ENCODE measurements around the gene NBPF4.
"Not testable (repeated sequence)": the region's sequence is repeated elsewhere in the genome, so short reads cannot be mapped to it uniquely, and the experiment has no call there.

The NBPF4 gene, protein sequence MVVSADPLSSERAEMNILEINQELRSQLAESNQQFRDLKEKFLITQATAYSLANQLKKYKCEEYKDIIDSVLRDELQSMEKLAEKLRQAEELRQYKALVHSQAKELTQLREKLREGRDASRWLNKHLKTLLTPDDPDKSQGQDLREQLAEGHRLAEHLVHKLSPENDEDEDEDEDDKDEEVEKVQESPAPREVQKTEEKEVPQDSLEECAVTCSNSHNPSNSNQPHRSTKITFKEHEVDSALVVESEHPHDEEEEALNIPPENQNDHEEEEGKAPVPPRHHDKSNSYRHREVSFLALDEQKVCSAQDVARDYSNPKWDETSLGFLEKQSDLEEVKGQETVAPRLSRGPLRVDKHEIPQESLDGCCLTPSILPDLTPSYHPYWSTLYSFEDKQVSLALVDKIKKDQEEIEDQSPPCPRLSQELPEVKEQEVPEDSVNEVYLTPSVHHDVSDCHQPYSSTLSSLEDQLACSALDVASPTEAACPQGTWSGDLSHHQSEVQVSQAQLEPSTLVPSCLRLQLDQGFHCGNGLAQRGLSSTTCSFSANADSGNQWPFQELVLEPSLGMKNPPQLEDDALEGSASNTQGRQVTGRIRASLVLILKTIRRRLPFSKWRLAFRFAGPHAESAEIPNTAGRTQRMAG

DNA sequence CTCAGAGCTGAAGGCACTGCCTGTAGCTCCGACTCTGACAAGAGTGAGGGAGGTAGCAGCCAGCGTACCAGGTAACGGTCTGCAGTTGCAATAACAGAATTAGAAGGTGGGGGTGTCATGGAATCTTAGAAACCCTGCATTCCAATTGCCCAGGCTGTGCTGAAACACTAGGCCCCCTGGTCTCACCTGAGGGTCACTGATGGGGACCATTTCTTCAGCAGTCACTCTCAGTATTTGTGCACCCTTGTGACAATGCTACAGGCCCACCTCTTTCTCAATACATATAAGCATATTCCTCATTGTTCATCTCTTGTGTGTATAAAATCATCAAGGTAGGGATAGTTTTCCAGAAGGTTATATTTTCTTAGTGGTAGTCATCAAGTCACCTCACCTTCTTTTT lies at the start of gene NBPF4:
NBPF4 (minus strand) TSS at position 101 of the 400 bp plus-strand sequence. CDS start 315 bp downstream, outside the sequence.
- not testable (repeated sequence) for DNase-seq

DNA sequence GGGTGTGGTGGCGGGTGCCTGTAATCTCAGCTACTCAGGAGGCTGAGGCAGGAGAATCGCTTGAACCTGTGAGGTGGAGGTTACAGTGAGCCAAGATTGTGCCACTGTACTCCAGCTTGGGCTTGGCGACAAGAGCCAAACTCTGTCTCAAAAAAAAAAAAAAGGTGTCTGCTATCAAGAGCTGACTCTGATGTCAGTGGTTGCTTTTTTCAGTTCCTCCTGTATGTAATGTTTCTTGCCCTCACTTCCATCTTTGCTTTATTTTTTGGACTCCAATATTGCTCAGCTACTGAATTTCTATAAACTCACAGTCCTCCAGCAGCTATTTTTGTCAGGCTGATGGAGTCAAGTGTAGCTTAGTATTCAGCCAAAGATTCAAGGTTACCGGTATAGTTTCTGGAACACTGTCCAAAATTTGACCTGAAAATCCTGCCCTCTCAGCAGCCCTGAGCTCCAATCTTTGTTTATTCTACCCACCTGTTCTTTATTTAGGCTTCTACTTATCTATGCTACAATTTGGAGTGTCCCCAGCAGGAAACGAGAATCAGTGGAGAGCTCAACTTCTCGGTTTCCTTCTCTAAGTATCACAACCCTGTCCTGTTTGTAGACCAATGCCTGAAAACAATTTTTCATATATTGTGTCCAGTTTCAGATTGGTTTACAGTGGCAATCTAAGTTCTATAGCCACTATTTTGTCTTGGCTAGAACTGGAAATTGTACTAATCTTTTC lies 38.8 kb upstream of the NBPF4 start:
- not testable (repeated sequence) for DNase-seq

DNA sequence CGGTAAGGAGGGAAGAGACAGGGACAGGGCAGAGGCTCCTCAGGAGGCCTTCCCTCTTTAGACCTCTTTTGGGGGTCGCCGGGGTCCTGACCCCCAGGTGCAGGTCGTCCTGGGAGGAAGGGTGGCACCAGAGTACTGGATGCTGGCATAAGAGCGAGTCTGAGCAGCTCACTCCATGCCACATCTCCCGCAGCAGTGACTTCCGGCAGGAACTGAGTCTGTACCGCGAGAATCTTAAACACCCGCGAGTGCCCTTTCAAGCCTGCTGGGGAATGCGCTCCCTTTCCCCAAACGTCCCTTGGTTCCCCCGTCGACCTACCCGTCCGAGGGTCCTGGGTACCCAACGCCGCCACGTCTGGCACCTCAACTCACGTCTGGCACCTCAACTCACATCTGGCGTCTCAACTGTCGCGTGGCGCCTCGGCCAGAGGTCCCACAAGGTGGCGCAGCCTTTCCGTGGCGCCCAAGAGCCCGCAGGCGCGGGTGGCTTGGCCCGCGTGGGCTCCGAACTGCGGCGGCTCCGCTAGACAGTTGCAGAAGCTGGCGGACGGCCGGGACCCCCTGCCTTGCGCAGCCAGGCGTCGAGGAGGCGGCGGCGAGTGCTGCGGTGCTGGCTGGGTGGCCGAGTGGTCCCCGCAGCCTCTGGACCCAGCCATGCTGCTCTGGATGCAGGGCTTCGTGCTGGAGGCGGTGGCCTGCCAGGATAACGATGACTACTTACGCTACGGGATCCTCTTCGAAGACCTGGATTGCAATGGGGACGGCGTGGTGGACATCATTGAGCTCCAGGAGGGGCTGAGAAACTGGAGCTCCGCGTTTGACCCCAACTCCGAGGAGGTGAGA lies 28.8 kb upstream of the NBPF4 start:
- not testable (repeated sequence) for DNase-seq

DNA sequence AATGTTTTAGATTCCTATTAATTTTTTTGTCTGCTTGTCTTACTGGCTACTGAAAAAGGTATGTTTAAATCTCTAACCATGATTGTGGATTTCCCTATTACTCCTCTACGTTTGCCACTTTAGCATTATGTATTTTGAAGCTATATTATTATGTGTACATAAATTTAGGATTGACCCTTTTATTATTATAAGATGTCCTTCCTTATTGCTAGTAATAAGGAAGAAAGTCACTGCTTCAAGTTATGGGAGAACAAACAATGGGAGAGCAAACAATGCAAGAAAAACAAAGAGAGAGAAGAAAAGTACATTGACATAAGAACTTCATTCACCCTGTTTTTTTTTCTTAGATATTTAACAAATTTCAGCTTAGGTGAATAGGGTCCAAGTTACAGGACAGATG lies 23.2 kb upstream of the NBPF4 start:
- DNase-seq = not testable (repeated sequence)

DNA sequence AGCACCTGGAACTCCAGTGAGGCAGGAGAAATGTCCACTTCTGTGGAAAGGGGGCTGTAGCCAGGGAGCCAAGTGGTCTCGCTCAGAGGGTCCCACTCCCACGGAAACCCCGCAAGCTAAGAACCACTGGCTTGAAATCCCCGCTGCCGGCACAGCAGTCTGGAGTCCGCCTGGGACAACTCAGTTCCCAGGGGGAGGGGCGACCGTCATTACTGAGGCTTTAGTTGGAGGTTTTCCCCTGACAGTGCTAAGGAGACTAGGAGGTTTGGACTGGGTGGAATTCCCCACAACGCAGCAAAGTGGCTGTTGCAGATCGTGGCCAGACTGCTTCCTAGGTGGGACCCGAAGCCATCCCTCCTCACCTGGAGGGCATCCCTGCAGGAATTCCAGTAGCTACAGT lies 18.1 kb upstream of the NBPF4 start:
- DNase-seq = not testable (repeated sequence)

DNA sequence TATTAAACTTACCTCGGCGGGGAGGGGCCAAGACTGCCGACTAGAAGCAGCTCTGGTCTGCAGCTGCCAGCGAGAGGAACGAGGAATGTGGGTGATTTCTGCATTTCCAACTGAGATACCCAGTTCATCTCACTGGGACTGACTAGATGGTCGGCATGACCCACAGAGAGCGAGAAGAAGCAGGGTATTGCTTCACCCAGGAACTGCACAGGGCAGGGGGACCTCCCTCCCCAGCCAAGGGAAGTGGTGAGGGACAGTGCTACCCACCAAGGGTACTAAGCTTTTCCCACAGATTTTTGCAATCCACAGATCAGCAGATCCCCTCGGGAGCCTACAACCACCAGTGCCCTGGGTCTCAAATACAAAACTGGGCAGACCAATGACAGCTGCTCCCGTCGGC lies 17.6 kb upstream of the NBPF4 start:
- not testable (repeated sequence) for DNase-seq

DNA sequence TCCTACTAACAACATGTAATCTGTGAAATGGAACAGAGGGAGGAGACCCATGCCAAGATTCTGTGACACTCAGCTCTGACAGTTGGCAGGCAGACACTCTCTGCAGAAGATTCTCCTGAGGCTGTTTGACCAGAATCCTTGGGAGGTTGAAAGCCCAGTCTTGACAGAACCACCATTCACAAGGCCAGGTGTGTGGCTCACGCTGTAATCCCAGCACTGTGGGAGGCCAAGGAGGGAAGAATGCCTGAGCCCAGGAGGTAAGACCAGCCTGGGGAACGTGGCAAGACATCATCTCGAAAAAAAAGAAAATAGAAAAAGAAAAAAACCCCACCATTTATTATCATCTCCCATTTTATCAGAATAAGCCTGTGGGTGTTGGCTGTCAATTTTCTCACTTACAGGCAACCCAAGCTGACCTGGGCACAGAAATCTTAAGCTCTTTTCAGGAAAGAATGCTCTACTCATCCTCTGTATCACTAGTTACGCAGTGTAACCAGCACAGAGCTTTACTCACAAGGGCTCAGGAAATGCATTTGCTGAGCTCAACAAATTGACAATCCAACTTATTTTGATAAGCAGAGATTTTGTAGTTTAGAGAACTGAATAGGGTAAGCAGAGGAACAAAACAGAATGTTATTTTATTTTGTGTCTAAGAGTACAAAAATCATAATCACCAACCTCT lies 16.8 kb upstream of the NBPF4 start:
- not testable (repeated sequence) for DNase-seq

DNA sequence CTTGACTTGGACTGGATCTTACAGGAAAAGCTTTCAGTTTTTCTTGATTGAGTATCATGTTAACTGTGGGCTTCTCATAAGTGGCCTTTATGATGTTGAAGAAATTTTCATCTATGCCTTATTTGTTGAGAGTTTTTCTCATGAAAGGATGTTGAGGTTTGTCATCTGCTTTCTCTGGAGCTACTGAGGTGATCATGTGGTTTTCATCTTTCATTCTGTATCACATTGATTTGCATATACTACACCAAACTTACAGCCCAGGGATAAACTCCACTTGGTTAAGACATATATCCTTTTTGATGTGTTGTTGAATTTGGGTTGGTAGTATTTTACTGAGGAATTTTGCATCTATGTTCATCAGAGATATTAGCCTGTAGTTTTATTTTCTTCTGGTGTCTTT lies 11.6 kb upstream of the NBPF4 start:
- not testable (repeated sequence) for DNase-seq

DNA sequence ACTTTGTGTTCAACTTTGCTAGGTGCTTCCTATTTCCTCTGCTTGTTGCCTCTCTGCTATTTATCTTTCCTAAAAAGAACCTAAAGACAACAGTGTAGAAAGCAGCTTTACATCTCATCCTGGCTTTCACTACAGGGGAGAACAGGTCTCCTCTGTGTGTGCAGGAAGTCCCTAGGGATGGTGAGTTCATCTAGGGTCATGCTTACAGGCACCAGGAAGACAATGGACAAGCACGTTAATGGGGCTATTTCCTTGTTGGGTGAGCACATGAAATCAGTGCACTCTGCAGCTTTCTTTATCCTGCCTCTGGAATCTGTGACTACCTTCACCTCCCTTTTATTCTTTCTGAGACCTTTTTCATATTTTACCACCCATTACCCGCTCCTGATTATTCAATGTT lies 4.5 kb downstream of the NBPF4 start:
- DNase-seq = not testable (repeated sequence)

DNA sequence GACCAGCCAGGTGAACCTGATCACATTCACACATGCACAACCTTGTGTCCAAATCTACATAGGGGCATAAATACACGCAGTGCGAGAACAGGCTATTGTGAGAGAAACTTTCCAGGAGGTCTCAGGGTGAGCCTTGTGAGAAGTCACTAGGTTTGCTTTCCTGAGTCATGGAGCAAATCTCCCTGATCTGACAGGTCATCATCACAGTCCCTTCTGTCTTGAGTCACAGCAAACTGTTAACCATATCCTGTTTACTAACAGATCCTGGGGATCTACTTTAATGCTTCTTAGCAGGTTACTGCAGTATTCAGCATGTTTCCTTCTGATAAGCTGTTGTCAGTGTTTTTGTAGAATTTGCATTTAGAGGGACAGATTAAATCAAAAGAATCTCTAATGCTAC lies 8.6 kb downstream of the NBPF4 start:
- not testable (repeated sequence) for DNase-seq

DNA sequence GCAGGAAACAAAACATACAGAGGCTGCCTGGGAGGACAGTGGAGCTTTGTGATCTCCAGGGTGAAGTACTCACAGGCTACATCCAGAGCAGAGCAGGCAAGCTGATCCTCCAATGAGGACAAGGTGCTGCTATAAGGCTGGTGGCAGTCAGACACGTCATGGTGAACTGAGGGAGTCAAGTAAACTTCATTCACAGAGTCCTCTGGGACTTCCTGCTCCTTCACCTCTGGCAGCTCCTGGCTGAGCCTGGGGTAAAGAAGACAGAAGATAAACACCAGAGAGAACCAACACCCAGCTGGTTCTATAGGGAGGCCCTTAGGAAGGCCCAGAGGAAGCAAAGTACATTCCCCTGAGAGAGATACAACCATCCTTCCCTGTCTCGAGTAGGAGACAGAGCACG lies 11.7 kb downstream of the NBPF4 start:
- not testable (repeated sequence) for DNase-seq

DNA sequence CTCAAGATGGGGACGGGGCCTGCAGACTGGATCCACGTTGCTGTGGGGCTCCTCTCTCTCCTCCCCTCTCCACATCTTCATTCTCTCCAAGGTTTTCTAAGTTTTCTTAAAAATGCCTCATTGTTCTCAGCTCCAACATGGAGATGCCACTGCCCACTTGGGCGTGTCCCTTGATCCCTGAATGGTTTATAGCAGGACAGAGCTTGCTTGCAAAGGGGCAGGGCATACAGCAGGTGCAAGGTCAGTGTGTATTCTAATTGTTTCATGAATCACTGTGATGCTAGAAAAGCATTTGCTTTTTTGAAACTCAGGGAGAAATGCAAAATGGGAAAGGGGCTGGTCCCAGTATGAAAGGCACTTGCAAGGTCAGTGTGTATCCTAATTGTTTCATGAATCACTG lies 13.9 kb downstream of the NBPF4 start:
- DNase-seq = not testable (repeated sequence)

DNA sequence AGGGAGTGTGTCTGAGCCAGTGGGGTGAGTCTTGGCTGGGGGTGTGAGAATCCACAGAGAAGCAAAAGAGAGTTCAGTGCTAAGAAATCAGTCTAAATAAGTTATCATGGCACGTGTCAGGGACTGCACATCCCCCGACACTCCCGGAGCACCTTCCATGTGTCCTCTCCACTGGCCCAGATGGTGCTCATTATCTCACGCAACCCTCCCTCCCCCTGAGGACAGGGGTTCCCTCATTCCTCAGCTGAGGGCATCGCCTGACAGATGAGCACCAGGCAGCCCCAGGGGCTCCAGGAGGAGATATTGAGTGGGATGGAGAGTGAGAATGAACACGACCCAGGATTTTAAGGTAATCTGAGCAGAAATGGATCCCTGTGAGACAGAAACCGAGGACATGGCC lies 16.1 kb downstream of the NBPF4 start:
- DNase-seq = not testable (repeated sequence)

DNA sequence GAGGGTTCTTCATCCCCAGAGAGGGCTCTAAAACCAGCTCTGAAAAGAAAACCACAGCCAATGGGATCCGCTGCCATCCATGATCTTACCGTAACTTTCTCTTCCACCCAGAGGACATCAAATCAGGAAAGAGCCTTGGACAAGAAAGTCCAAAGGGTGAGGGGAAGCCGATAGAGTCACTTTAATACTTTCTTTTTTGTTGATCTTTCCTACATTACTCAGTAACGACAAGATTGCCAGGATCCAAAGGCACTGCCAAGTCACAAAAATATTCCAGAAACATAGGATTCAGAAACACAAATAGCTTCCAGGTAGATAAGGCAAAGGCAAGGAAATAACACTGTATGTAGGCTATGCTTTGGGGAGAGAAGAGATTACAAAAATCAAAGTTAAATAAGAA lies 17.0 kb downstream of the NBPF4 start:
- DNase-seq = not testable (repeated sequence)

DNA sequence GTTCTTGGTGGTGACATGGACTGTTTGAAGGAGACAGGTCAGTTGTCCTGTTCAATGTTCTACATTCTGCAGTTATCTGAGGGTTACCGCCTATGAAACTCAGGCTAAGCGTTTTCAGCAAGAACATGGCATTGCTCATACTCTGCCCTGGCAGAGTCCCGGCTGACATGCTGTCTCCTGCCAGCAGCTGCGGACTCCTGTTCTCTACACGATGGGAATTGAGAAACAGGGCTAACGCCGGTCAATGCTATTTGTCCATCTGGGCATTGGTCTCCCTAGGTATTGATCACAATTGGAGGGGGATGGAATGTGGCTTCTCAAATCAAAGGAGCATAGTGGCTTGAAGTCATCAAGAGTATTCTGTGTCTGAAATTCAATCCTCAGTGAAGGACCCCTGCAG lies 20.6 kb downstream of the NBPF4 start:
- DNase-seq = not testable (repeated sequence)

DNA sequence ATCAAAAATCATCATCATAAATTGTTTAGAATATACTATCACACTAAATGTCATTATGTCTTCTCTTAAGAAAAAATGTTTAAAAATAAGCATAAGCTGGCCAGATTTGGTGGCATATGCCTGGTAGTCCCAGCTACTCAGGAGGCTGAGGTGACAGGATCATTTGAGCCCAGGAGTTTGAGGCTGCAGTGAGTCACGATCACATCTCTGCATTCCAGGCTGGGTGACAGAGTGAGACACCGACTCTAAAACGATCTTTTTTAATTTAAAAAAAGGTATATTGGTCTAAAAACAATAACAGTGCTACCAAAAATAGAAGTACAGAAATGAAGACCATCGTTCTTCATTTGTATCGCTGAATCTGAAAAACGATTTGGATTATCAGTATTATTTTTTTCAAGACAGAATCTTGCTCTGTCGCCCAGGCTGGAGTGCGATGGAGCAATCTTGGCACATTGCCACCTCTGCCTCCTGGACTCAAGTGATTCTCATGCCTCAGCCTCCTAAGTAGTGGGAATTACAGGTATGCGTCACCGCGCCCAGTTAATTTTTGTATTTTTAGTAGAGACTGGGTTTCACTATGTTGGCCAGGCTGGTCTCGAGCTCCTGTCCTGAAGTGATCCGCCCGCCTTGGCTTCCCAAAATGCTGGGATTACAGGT lies 26.2 kb downstream of the NBPF4 start:
- DNase-seq = not testable (repeated sequence)

DNA sequence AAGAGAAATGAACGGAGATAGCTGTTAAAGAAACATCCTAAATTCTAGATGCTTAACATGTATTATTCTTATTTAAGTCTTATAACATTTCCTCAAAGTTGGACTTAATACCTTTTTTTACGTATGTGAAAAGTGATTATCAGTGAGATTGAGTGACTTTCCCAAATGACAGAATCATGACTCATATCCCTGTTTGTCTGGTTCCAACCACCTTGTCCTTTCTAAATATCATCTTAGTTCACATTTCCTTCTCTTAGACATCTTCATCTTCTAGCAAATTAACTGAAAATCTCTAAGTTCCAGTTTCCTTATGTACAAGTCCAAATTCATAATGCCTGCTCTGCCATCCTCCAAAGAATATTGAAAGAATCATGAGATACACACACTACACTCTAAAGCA lies 26.9 kb downstream of the NBPF4 start:
- not testable (repeated sequence) for DNase-seq

DNA sequence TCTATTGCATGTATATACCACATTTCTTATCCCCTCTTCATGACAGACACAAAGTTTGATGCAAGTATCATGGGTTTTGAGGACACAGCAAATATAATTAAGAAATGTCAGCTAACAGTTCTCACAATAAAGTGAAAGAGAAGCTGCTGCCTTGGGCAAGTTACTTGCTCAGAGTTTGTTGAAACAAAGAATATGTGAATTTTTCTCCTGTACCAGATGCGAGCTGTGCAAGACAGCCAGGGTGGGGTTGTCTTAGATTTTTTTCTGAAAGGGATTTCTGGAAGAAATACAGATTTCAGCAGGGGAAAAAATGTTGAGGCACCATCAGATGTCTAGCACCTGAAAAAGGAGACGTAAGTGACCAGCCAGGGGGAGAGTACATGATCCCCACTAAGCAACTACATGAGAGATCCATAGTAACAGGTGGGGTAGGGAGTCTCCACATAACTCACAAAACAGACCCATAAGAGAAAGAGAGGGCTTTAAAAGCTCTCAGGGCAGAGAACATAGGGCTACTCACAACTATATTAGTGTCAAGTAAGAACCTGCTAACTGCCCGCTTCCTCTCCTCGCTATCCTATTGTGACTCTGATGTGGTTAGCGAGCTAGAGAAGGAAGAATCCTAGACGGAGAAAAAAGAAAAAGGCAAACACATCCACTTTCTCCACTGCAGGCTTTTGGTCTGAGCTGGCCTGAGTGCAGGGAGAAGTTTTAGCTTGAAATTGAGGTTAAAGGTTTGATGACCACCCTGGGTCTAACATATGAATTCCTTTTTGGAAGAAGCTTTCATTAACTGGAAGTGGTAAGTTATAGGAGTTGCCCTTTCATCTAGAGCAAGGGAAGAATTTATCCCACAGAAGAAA lies 27.6 kb downstream of the NBPF4 start:
- DNase-seq = not testable (repeated sequence)

DNA sequence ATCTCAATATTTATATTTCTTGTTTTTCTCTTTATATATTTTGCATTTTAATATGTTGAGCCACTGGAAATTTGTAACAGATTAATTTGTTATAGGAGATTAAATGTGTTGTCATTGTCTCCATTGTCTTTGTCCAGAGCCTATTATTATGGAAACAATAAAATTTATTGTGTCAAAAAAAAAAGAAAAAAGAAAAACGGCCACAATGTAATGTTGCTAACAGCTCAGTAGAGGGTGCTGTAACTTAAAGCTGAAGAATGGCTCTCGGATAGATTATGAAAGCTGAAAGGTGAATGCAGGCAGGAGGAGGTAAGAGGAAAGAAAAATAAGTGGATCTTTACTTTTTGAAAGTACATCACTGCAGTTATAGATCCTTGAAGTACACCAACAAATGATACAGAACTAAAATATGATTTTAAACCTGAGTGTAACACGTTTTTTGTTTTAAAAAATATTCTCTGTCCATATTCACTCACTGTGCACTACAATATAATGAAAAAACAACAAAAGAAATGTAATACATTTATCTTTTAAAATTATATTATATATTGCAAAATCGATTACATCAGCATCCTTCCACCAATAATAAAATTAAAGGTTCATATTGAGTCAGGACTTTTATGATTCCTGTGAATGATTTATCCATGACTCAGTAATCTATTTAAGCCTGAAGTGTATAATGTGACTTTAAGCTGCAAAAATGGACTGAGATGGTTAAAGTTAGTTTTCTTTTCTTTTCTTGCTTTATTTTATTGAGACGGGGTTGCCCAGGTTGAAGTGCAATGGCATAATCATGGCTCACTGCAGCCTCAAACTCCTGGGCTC lies 29.0 kb downstream of the NBPF4 start:
- not testable (repeated sequence) for DNase-seq

Data from left hindlimb (tissue), 1 donor.